ENCODE results near the gene SPDYE1.
"Not testable (repeated sequence)": the region's sequence is repeated elsewhere in the genome, so short reads cannot be mapped to it uniquely, and the experiment has no call there.

DNA sequence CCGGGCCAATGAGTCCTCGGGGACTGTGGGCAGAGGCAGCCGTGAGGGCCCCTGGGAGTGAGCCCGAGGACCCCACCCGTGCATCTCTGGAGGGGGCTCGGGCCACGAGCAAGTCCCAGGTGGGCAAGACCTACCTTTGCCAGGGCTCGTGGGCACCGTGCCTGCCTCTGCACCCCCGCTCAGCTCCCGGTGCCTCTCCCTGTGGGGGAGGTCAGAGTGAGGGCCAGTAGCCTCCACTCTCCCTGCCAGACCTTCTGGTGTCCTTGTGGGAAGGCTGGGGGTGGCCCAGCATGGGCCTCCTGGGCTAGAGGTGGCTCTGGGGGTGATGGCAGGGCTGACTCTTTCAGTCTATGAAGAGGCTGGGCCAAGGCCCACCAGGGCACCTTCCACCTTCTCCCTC lies 31.7 kb downstream of the SPDYE1 start:
- not testable (repeated sequence) for TF ChIP-seq POLR2A (IDR thresholded peaks at IDR 0.05; ENCODE audit: low read length); GATA1 (IDR thresholded peaks at IDR 0.05; ENCODE audit: low read depth, low read length)
